Type B pancreatic cell (in vitro differentiated cells): ENCODE measurements around the gene DNAH8. TPM values are rescaled to one million over a fixed set of nuclear protein-coding genes. Genes with fewer than 3 reads are reported as not detected.

ENCODE experiments used
- DNase-seq: peaks from one replicate; pipeline ENCODE4 v3.0.0; 2021; ENCODE audit warnings: mixed read lengths; ENCODE audit not compliant: unreplicated experiment; ENCODE audit errors: extremely low spot score
- H3K27ac Mint-ChIP-seq: 2 replicates; pipeline ENCODE4 v1.8.0; 2021; ENCODE audit warnings: mild to moderate bottlenecking, mixed read lengths
- H3K27me3 Mint-ChIP-seq: 2 replicates; pipeline ENCODE4 v1.8.0; 2021; ENCODE audit warnings: mixed read lengths
- H3K36me3 Mint-ChIP-seq: 2 replicates; pipeline ENCODE4 v1.8.0; 2021; ENCODE audit warnings: mixed read lengths
- H3K4me1 Mint-ChIP-seq: one replicate; pipeline ENCODE4 v1.8.0; 2021; ENCODE audit warnings: mixed read lengths; ENCODE audit not compliant: unreplicated experiment
- H3K4me3 Mint-ChIP-seq: 2 replicates; pipeline ENCODE4 v1.8.0; 2021; ENCODE audit warnings: mild to moderate bottlenecking, mixed read lengths
- H3K9me3 Mint-ChIP-seq: 2 replicates; pipeline ENCODE4 v1.8.0; 2021; ENCODE audit warnings: mixed read lengths
- total RNA-seq: library from RNA; stranded (reverse); gene quantifications from 2 replicates; pipeline ENCODE4 v1.2.1, GENCODE V29; 2021; ENCODE audit warnings: low replicate concordance
- TF ChIP-seq, protein P1 (sequence below): fragments of 200-600 bp; sonication (generic); conservative IDR thresholded peaks from 2 replicates; pipeline ENCODE4 v1.5.0; 2021; ENCODE audit warnings: antibody characterized with exemption, mild to moderate bottlenecking

Gene DNAH8
- total RNA-seq, 1 donor from 2014 or later: 0.05 TPM

GRCh38 chr6:38996676-38997075 lies 281.6 kb downstream of the DNAH8 start:
- Mint-ChIP-seq H3K36me3 (no peaks in the 10 kb centered on the region), H3K4me3 (no peak overlapping the region), H3K9me3 (no peaks in the 10 kb centered on the region), H3K27ac (no peak overlapping the region), H3K4me1 (no peaks in the 10 kb centered on the region), H3K27me3 (peaks cover 44% of the 10 kb centered on the region)
- TF ChIP-seq, protein P1, sequence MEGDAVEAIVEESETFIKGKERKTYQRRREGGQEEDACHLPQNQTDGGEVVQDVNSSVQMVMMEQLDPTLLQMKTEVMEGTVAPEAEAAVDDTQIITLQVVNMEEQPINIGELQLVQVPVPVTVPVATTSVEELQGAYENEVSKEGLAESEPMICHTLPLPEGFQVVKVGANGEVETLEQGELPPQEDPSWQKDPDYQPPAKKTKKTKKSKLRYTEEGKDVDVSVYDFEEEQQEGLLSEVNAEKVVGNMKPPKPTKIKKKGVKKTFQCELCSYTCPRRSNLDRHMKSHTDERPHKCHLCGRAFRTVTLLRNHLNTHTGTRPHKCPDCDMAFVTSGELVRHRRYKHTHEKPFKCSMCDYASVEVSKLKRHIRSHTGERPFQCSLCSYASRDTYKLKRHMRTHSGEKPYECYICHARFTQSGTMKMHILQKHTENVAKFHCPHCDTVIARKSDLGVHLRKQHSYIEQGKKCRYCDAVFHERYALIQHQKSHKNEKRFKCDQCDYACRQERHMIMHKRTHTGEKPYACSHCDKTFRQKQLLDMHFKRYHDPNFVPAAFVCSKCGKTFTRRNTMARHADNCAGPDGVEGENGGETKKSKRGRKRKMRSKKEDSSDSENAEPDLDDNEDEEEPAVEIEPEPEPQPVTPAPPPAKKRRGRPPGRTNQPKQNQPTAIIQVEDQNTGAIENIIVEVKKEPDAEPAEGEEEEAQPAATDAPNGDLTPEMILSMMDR: no peak
- DNase-seq: no peak

DNA sequence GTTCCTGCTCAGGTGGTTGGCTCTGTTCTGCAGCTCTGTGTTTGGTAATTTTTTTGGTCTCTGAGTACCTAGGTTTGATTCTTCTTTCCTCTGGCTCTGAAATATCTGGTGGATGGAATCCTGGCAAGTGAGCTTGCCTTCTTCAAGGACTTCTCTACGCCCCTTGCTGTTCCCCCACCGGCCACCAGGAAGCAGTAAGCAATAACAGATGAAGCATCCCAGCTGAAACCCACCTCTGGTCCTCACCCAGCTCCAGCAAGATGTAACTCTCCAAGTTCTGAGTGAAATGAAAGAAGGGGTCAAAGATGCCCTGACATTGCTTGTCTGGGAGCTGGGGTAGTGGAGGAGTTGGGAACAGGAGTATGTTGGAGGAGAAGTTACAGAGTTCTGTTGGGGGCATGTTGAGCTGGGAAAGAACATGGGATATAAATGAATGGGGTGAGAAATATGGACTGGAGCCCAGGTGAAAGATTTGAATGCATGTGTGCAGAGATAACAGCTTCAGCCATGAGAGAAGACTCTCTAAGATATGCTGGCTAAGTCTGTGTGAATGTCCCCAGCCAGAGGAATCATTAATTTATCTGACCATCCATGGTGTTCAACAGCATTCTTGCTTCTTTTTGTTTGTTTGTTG lies 282.1 kb downstream of the DNAH8 start:
- H3K4me3 Mint-ChIP-seq: no peak overlapping the region
- no peak overlapping the region for H3K27ac Mint-ChIP-seq
- H3K9me3 Mint-ChIP-seq: no peaks in the 10 kb centered on the region
- peaks cover 48% of the 10 kb centered on the region for H3K27me3 Mint-ChIP-seq
- no peaks in the 10 kb centered on the region for H3K4me1 Mint-ChIP-seq
- TF ChIP-seq, protein P1: peak; percentile 75
- DNase-seq: no peak
- no peaks in the 10 kb centered on the region for H3K36me3 Mint-ChIP-seq

- Mint-ChIP-seq H3K27ac (no peak overlapping the region), H3K4me1 (no peaks in the 10 kb centered on the region), H3K36me3 (no peaks in the 10 kb centered on the region), H3K4me3 (no peak overlapping the region), H3K27me3 (peaks cover 24% of the 10 kb centered on the region), H3K9me3 (no peaks in the 10 kb centered on the region)
- DNase-seq: no peak
- TF ChIP-seq, protein P1: peak; percentile 56
These were observed 288.0 kb downstream of the DNAH8 start for GRCh38 chr6:39003072-39003471.

GRCh38 chr6:39003492-39003891 lies 288.4 kb downstream of the DNAH8 start:
- TF ChIP-seq, protein P1: no peak
- Mint-ChIP-seq H3K4me3 (no peak overlapping the region), H3K4me1 (no peaks in the 10 kb centered on the region)

DNA sequence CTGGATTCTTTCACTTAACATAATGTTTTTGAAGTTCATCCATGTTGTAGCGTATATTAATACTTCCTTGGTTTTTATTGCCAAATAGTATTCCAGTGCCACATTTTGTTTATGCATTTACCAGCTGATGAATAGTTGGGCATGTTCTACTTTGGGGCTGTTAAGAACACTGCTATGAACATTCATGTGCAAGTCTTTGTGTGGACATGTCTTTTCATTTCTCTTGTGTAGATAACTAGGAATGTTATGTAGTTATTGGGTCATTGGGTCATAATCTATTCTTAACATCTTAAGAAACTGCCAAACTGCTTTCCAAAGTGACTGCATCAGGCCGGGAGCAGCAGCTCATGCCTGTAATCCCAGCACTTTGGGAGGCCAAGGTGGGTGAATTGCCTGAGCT lies 289.7 kb downstream of the DNAH8 start:
- no peak overlapping the region for H3K27ac Mint-ChIP-seq
- no peaks in the 10 kb centered on the region for H3K36me3 Mint-ChIP-seq
- peaks cover 28% of the 10 kb centered on the region for H3K27me3 Mint-ChIP-seq
- no peaks in the 10 kb centered on the region for H3K4me1 Mint-ChIP-seq
- TF ChIP-seq, protein P1: no peak
- H3K4me3 Mint-ChIP-seq: no peak overlapping the region
- no peaks in the 10 kb centered on the region for H3K9me3 Mint-ChIP-seq
- no peak for DNase-seq

More at GRCh38 chr6:39003492-39003891, 288.4 kb downstream of the DNAH8 start:
- no peaks in the 10 kb centered on the region for H3K9me3 Mint-ChIP-seq
- no peak for DNase-seq
- peaks cover 28% of the 10 kb centered on the region for H3K27me3 Mint-ChIP-seq
- H3K36me3 Mint-ChIP-seq: no peaks in the 10 kb centered on the region
- no peak overlapping the region for H3K27ac Mint-ChIP-seq
